ENCODE measurements around the gene ITGB5. TPM values are rescaled to one million over a fixed set of nuclear protein-coding genes. Genes with fewer than 3 reads are reported as not detected.

Gene ITGB5
- total RNA-seq, 1 experiment from 2014 or later: 225 TPM

DNA sequence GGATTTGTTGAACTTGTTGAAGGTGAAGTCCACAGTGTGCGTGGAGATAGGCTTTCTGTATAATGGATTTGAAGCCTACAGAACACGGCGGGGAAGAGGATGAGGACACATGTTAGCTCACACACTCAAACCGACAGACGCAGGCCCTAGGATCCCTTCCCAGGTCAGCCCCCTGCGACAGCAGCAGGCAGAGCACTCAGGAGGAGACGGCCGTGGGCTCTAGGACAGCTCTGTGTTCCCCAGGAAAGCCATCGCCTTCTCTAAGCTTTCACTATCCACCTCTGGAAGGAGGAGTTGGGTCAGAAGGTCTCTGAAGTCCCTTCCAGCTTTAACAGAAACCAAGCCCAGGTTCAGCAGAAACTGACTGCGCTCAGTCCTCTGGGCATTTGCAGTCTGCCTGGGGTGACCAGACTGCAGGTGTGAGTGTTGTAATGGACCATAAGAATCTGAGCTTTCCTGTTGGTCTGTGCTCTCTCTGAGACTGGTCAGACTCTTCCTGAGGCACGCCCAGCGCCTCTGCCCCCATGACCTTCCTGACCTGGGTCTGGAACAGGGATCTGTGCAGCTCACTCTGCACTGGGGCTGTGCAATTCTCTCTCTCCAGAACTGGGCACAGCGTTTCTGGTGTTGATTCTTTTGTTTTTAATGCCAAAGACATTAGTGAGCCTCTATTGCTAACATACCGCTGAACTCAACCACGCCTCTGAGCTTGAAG lies 123.4 kb downstream of the ITGB5 start:
- no peak for DNase-seq
- Mint-ChIP-seq H3K27ac (ENCODE audit: unreplicated experiment) (no peak overlapping the region), H3K4me1 (ENCODE audit: low read depth, unreplicated experiment) (peaks cover 10% of the 10 kb centered on the region), H3K9me3 (ENCODE audit: low read depth, unreplicated experiment) (no peaks in the 10 kb centered on the region), H3K27me3 (ENCODE audit: unreplicated experiment) (no peaks in the 10 kb centered on the region), H3K4me3 (ENCODE audit: low read depth, unreplicated experiment) (no peak overlapping the region), H3K36me3 (ENCODE audit: insufficient read depth, unreplicated experiment) (peaks cover 40% of the 10 kb centered on the region)
- BruUV-seq (replicated peaks): no TSS peak
- CTCF ChIA-PET: no interaction called here
- intact Hi-C loops (cut with micrococcal nuclease; ENCODE audit: unreplicated experiment): no loop called here
- TF ChIP-seq, protein P1, sequence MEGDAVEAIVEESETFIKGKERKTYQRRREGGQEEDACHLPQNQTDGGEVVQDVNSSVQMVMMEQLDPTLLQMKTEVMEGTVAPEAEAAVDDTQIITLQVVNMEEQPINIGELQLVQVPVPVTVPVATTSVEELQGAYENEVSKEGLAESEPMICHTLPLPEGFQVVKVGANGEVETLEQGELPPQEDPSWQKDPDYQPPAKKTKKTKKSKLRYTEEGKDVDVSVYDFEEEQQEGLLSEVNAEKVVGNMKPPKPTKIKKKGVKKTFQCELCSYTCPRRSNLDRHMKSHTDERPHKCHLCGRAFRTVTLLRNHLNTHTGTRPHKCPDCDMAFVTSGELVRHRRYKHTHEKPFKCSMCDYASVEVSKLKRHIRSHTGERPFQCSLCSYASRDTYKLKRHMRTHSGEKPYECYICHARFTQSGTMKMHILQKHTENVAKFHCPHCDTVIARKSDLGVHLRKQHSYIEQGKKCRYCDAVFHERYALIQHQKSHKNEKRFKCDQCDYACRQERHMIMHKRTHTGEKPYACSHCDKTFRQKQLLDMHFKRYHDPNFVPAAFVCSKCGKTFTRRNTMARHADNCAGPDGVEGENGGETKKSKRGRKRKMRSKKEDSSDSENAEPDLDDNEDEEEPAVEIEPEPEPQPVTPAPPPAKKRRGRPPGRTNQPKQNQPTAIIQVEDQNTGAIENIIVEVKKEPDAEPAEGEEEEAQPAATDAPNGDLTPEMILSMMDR (IDR thresholded peaks at IDR 0.05; ENCODE audit: unreplicated experiment): no peak

DNA sequence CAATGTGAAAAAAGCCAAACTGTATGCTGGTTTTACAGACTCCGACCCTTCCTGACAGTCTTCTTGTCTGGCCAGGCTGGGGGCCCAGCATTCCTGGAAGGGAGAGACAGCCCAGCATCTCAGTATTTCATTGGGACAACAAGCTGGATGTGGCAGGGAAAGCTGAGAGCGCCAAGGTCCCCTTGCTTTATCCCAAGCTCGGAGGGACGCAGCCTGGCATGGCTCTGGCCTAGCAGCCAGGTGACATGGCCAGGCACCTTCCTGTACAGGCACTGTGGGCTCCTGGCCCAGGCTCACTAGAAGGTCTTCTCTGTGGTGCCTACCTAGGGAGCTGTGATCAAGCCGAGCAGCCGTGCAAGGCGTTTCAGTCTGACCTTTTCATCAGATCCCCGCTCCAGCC lies 124.0 kb downstream of the ITGB5 start:
- BruUV-seq (replicated peaks): TSS peak; percentile 76
- Mint-ChIP-seq H3K36me3 (ENCODE audit: insufficient read depth, unreplicated experiment) (peaks cover 36% of the 10 kb centered on the region), H3K9me3 (ENCODE audit: low read depth, unreplicated experiment) (no peaks in the 10 kb centered on the region), H3K4me3 (ENCODE audit: low read depth, unreplicated experiment) (no peak overlapping the region), H3K27me3 (ENCODE audit: unreplicated experiment) (no peaks in the 10 kb centered on the region), H3K27ac (ENCODE audit: unreplicated experiment) (no peak overlapping the region), H3K4me1 (ENCODE audit: low read depth, unreplicated experiment) (peaks cover 10% of the 10 kb centered on the region)
- CTCF ChIA-PET: no interaction called here
- DNase-seq: no peak
- TF ChIP-seq, protein P1 (IDR thresholded peaks at IDR 0.05; ENCODE audit: unreplicated experiment): no peak
- intact Hi-C loops (cut with micrococcal nuclease; ENCODE audit: unreplicated experiment): no loop called here

DNA sequence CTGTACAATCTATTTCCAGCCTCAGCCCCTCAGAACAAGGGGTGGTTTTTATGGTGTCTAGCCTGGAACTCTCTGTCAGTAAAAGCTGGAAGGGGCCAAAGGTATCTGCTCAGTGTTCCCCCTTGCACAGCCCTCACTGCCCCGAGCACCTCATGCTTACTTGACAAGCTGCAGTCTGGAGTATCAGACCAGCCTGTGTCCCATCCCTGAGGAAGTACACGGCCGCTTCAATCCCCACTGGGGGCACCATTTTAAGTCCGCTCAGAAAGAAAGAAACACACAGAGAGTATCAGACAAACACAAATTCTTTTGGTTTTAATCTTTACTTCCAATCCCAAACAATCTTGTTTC lies 124.5 kb downstream of the ITGB5 start:
- no peak overlapping the region for H3K4me3 Mint-ChIP-seq (ENCODE audit: low read depth, unreplicated experiment)
- H3K9me3 Mint-ChIP-seq (ENCODE audit: low read depth, unreplicated experiment): no peaks in the 10 kb centered on the region
- TF ChIP-seq, protein P1 (IDR thresholded peaks at IDR 0.05; ENCODE audit: unreplicated experiment): no peak
- H3K4me1 Mint-ChIP-seq (ENCODE audit: low read depth, unreplicated experiment): peaks cover 10% of the 10 kb centered on the region
- H3K27ac Mint-ChIP-seq (ENCODE audit: unreplicated experiment): no peak overlapping the region
- H3K27me3 Mint-ChIP-seq (ENCODE audit: unreplicated experiment): no peaks in the 10 kb centered on the region
- BruUV-seq (replicated peaks): no TSS peak
- intact Hi-C loops (cut with micrococcal nuclease; ENCODE audit: unreplicated experiment): no loop called here
- peaks cover 36% of the 10 kb centered on the region for H3K36me3 Mint-ChIP-seq (ENCODE audit: insufficient read depth, unreplicated experiment)
- no peak for DNase-seq
- CTCF ChIA-PET: no interaction called here

DNA sequence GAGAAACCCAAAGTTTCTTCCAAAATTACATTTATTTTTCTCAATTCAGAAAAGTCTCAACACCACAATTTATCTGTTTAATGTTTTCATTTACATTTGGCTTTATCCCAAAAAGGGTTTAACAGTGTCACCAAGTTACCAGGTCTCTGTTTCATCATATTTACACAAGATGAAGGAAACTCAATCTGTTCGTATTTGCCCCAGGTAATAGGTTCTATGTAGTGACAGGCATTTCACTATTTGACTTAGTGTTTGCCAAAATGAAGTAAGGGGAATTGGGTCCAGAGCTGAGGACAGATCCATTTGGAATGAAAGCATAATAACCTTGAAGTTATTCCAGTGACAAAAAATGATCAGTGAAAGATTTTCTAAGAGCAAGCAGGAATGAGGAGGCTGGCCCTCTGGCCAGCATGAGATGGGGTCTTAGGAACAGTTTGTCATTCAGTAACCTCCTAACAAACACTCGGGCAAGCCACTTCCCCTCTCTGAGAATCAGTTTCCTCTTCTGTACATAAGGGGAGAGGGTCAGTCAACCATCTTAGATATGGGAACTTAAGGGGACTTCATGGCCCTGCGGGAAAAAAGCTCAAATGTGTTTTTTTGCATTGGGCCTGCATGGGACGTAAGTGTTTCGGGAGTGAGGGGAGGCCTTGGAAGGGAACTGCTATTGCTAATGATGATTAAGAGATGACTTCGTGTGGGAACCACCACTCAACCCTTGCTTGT lies 125.1 kb downstream of the ITGB5 start:
- CTCF ChIA-PET: interaction anchor here (1.3 to 3.3 kb wide), 3 partner anchors 83 to 140 kb away, joined by 3 to 43 read pairs (median 4); no protein-coding TSS in a partner anchor
- Mint-ChIP-seq H3K36me3 (ENCODE audit: insufficient read depth, unreplicated experiment) (peaks cover 42% of the 10 kb centered on the region), H3K27ac (ENCODE audit: unreplicated experiment) (no peak overlapping the region)

More for the DNA sequence above, 125.1 kb downstream of the ITGB5 start:
- intact Hi-C loops (cut with micrococcal nuclease; ENCODE audit: unreplicated experiment): loop anchor here (1.0 to 2.0 kb wide), 2 partner anchors 139 to 225 kb away; no protein-coding TSS in a partner anchor
- no peak overlapping the region for H3K4me3 Mint-ChIP-seq (ENCODE audit: low read depth, unreplicated experiment)
- no peaks in the 10 kb centered on the region for H3K9me3 Mint-ChIP-seq (ENCODE audit: low read depth, unreplicated experiment)
- H3K4me1 Mint-ChIP-seq (ENCODE audit: low read depth, unreplicated experiment): peaks cover 10% of the 10 kb centered on the region
- DNase-seq: no peak
- no peaks in the 10 kb centered on the region for H3K27me3 Mint-ChIP-seq (ENCODE audit: unreplicated experiment)
- TF ChIP-seq, protein P1 (IDR thresholded peaks at IDR 0.05; ENCODE audit: unreplicated experiment): no peak
- no TSS peak for BruUV-seq (replicated peaks)

All from Calu3 (cell line).